NK-92 treated with Interleukin-12 subunit alpha and Interleukin-12 subunit beta, amount 100 ng/mL, for 24 hours (cell line): ENCODE data around the gene OSBPL10.

Source experiments
- DNase-seq: peaks from one replicate; lab custom pipeline; 2025; lab: John Stamatoyannopoulos, UW

Gene OSBPL10

DNA sequence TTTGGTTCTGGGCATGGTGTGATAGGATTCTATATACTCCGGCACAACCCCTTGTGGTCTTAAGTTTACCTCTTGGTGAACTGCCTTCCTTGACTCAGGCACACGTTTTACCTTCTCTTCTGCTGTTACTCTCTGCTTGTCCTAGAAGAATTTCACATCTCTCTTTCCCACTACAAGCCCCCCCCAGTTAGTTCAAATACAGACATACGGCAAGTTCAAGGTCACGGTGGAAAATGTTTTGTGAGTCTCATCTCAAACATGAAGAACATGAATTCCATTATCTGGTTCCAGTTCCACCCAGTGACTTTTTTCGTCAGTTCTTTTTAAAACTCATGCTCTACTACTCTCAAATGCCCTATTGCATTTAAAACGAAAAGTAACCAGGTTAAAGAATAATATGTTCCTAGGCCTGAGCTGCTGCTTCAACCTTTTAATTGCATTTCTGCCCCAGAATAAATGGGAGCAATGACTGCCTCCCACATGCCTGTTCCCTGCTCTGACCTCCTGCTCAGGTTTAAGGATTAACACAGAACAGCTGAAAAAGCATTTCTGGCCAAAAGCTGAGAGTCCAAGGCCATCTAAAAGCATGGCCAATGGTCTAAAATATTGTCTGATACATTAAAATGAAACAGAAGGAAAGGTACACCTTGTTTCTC, 132.8 kb downstream of the OSBPL10 start:
- no peak for DNase-seq

DNA sequence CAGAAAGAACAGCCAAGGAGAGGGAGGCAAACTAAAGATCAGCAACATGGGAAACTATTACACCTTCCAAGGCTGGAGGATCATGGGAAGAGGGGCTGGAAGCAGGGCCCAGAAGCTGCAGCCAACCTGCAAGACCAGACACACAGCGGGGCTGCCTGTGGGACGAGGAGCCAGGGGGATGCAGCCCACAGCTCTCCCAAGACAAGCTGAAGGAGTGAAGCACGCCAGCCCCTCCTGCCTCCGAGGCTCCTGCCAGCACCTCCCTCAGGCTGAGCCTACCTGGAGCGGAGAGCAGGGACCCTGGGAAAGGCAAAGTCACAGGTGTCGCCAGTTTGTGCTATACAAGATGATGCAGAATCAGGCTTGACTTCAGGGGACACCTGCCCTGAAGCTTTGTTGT, 133.3 kb downstream of the OSBPL10 start:
- DNase-seq = no peak

DNA sequence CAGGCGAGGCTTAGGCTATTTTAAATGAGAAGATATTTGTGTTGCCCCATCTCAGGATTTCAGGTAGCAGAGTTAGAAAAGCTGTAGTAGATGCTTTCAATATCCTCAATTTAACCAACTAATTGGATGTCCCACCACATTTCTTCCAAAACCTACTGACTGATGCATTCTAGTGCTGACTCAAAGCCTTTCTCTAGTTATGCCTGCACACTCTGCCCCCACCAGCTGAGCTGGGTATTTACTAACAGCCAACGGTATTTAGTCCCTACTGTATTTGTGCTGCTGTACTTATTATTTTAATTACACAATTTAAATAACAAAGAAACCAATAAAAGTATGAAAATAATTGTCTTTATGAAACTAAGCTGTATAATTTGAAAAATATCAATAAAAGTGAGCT, 139.5 kb downstream of the OSBPL10 start:
- no peak for DNase-seq

DNA sequence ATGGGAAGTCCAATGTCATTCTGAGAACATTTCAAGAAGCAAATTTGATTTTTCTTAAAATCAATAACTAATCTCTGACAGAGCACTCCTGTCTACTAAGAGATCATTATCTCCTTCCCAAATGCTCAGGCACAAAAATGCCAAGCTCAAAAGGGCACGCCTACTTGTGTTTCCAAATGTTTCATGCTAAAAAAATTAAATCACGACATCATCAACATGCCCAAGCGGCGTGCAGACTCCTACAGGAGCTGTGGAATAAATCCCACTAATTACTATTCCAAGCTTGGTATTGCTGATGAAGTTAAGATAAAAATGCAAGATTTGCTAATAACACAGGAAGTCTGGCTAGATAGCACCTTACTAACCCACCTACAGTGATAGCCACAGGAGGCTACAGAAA, 140.8 kb downstream of the OSBPL10 start:
- DNase-seq = no peak

DNA sequence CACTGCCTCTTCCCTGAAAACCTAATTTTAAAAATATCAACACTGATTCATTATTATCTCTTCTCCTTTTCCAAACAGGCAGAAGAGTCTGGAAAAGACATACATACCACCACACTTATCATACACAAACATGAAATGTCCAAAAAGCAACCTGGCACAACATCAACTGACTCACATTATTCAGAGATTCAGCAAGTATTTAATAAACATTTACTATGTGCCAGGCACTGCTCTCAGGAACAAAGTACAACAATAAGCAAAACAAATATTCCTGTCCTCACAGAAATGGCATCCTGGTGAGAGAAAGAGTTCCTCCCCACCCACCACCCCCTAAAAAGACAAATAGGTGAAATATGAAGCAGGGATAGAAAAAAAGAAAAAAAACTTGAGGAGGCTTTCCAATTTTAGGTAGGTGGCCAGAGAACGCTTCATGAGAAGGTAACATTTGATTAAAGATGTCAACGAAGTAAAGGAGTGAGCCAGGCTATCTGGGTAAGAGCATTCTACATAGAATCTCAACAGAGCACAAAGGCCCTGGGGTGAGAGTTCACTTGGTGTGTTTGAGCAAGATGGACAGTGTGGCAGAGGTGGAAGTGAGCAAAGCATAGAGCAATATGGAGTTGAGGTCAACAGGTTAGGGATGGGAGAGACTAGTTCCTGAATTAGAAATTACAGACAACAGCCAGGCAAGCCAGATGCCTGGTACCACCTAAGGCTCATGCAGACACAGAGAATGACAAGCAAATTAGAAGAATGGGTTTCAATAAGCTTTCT, 141.7 kb downstream of the OSBPL10 start:
- no peak for DNase-seq

DNA sequence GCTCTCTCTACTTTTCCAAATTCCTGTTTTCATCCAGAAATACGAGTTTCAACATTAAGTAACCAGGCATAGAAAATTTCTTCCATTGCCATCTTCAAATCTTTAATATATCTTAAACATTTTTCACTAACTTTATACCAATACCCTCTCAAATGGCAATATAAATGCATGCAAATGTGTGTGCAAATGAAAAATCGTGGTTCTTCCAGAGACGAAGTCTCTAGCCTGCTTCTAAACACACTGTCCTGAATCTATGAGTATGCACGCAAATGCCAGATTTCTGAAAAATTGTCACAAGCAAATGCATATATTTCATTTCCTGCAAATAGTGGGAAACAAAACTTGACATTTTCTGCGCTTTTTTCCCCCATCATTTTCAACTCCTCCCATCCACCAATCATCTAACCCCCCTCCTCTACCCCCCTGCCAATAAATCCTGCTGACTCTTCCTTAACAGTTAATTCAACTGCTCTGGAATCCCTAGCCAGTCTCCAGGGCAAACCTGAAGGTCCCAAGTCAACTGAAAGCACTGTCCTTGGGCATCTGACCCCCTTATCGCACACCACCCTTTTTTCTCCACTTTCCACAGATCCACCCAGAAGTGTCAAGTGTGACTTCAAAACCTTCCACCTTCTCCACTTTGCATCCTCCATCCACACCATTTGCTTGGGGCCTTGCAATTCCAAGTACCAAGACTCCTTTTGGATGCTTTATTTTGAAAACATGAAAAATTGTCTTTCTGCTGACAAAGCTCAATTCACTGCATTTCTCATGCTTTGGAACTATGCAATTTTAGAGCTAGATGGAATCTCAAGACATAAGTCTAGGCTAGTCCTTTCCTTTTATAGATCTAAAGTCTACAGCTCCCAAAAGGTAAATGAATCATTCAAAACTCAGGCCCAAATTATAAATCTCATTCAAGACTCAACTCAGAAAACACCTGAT, 144.7 kb downstream of the OSBPL10 start:
- DNase-seq = no peak

GRCh38 chr3:31833391-31834190, 147.5 kb downstream of the OSBPL10 start:
- DNase-seq = no peak

DNA sequence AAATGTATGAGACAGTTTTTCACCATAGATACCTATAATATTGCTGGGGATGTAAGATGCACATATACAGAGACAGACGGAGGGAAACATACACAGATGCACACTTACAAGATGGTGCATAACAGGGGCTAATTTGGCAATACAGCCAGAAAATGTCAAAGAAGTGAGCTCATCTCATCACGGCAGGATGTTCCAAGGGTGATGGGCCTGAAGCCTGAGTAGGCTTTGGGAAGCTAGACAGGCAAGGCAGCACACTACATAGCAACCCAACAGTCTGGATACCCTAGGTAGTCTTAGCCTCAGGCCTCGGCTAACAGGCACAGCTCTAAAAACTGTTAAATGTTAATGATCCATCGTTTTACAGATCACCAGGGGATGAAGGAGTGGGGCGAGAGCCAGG, 148.5 kb downstream of the OSBPL10 start:
- no peak for DNase-seq

DNA sequence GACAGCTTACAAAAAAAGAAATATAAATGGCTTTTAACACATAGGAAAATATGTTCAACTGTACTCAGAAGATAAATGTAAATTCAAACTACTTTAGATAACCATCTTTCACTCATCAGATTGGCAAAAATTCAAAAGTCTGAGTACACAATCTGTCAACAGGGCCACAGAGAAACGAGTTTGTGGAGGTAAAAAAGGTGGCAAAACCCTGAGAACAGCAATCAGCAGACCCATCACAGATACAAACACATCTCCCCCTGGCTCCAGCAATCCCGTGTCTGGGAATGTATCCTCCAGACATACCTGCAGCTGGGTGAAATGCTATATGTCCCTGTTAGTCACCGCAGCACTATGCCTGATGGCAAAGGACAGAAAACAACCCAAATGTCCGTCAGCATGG, 149.5 kb downstream of the OSBPL10 start:
- no peak for DNase-seq

- DNase-seq = no peak
These were observed 151.1 kb downstream of the OSBPL10 start for GRCh38 chr3:31829826-31830426.

DNA sequence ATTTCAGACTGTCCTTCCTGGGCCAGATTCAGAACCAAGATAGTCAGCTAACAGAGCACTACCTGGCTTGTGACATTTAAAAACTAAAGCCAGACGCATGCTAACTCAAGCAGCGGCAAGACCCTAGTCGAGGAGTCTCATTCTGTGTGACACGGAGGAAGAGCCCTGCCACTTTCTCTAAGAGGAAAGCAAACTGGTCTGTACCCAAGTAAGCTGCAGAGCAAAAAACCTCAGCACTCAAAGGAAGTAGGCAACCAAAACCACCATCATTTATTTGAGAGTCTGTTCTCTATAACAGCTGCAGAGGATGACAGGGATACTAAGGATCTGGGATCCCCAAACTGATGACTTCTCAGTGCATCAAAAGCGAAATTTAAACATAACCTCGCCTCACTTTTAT, 152.1 kb downstream of the OSBPL10 start:
- DNase-seq = no peak

DNA sequence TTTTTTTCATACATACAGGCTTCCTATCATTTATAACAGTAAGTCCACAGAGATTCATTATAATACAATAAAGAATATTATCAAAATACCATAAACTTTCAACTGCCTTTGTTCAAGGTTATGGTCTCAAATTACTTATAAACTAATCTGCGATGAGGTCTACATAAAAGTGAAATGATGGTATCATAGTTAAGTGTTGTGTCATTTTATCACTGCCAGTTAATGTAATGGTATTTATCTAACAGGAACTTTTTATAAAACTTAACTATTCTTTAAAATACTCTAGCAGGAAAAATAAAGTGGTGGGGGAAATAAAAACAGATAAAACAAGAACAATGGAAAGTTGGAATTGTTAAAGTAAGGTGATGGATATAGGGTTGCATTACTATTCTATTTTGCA, 153.1 kb downstream of the OSBPL10 start:
- no peak for DNase-seq

- no peak for DNase-seq
These were observed 157.9 kb downstream of the OSBPL10 start for GRCh38 chr3:31823184-31823583.

DNA sequence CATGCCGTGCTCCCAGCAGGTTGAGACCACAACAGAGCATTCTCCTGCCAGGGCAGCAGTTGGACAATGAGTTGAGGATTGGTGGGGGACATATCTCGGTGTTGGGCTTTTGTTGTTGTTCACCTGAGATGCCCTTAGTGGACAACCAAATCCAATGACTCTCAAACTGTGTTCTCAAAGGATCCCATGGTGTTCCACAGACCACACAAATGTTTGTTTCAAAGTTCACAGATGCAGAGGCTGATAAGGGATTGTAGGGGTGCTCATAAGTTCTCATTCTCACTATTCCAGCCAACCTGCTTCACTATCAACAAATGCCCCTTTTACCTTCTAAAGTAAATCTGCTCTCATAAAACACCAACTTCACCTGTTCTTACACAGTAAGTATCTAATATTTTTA, 159.9 kb downstream of the OSBPL10 start:
- no peak for DNase-seq

DNA sequence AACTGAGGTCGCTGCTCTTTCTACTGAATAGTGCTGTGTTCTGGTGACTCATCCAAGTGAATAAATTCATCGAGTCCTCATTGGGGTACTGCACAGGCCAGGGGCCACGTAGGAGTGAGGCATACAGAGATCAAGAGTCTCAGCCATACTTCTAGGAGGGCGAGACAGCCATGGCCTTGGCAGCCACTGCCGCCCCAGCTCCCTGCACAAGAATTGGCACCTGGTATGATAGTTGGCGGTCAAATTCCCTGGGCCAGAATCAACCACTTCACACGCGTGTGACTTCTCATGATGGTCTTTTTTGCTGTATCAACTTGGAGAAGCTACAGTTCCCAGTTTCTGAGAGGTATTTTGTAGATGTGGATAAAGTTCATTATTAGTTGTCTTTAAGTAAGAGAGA, 161.6 kb downstream of the OSBPL10 start:
- DNase-seq = no peak

- no peak for DNase-seq
These were observed 163.6 kb downstream of the OSBPL10 start for GRCh38 chr3:31817411-31817966.

GRCh38 chr3:31815631-31816440, 165.2 kb downstream of the OSBPL10 start:
- no peak for DNase-seq

GRCh38 chr3:31815006-31815405, 166.1 kb downstream of the OSBPL10 start:
- DNase-seq = no peak

DNA sequence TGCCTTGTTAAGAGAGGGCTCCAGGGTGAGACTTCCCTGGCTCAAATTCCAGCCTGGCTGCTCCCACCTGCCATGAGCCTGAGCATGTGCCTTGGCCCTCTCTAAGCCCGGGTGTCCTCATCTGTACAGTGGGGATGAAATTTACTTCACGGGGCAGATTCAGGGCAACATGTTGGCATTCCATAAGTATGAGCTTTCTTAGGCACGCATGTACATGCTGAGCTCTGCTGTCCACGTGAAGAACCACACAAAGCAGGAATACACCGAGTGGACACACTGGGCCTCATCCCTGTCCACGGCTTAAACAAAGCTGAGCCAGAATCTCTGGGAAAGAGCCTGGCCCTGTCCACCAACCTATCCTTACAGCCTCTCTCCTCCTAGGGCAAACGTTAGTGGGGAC, 167.4 kb downstream of the OSBPL10 start:
- no peak for DNase-seq

- DNase-seq = no peak
These were observed 167.9 kb downstream of the OSBPL10 start for GRCh38 chr3:31813197-31813596.
